A549 (cell line): ENCODE data around the gene MAML2. TPM values are rescaled to one million over a fixed set of nuclear protein-coding genes. Genes with fewer than 3 reads are reported as not detected.

Experiments used
- ATAC-seq, 2 experiments: fragments of 200-7000 bp in 1 of 2; fragments of >200 bp in 1 of 2; cut with Nextera tagmentation in 1 of 2; cut with Tn5 transposase in 1 of 2; 3 replicates each; pipeline versions ENCODE4 v1.8.0 to v1.9.1; 2018 to 2020; ENCODE audit warnings: mild to moderate bottlenecking in 1 of 2, moderate library complexity in 1 of 2
- CTCF ChIA-PET: fragments of 300-600 bp; sonication (Branson Sonifier 250); formaldehyde crosslinking; extraction: SDS; loops from one replicate; lab custom pipeline; 2021; ENCODE audit warnings: antibody characterized with exemption, inconsistent platforms; lab: Yijun Ruan, JAX
- POLR2A ChIA-PET: fragments of 350-600 bp; formaldehyde crosslinking; extraction: SDS; loops from one replicate; lab custom pipeline; 2021; ENCODE audit warnings: antibody characterized with exemption, inconsistent platforms; lab: Yijun Ruan, JAX
- DNase-seq, 2 experiments: peaks; one replicate each; pipeline versions ENCODE4 v3.0.0 to v3.0.0-alpha.2; 2011 to 2016; ENCODE audit warnings: low read depth in 1 of 2, low spot score in 1 of 2
- FAIRE-seq: peaks from 2 replicates; lab custom pipeline; 2011; peaks lifted over from hg19 to GRCh38; lab: Jason Lieb, UNC
- H3K27ac ChIP-seq, 2 experiments: fragments of >200 bp; sonication (Bioruptor Twin); formaldehyde crosslinking; 3 replicates each; pipeline ENCODE4 v1.5.1; 2016 to 2017
- H3K4me1 ChIP-seq: fragments of >200 bp; sonication (Bioruptor Twin); formaldehyde crosslinking; 3 replicates; pipeline ENCODE4 v1.6.1; 2016
- H3K4me2 ChIP-seq: fragments of >200 bp; sonication (Bioruptor Twin); formaldehyde crosslinking; 3 replicates; pipeline ENCODE4 v1.6.1; 2016
- H3K4me3 ChIP-seq: fragments of >200 bp; sonication (Bioruptor Twin); formaldehyde crosslinking; 3 replicates; pipeline ENCODE4 v1.5.1; 2016
- H3K9me3 ChIP-seq: fragments of >200 bp; sonication (Bioruptor Twin); formaldehyde crosslinking; 3 replicates; pipeline ENCODE4 v1.6.1; 2016
- CBX8 ChIP-seq: fragments of 200-600 bp; sonication (generic); IDR thresholded peaks from 2 replicates; pipeline ENCODE4 v1.6.1; 2016
- CEBPB ChIP-seq, 2 experiments: fragments of >200 bp in 1 of 2; sonication (Bioruptor Twin) in 1 of 2; formaldehyde crosslinking in 1 of 2; IDR thresholded peaks; 2 replicates each; pipeline ENCODE4 v1.6.1; 2012 to 2016
- CHD4 ChIP-seq: fragments of 200-600 bp; sonication (generic); IDR thresholded peaks from 2 replicates; pipeline ENCODE4 v1.6.1; 2016; ENCODE audit warnings: antibody characterized with exemption, mild to moderate bottlenecking, borderline replicate concordance
- EHMT2 ChIP-seq: fragments of 200-600 bp; sonication (generic); IDR thresholded peaks from 2 replicates; pipeline ENCODE4 v1.6.1; 2016; ENCODE audit warnings: antibody characterized with exemption, low read depth, mild to moderate bottlenecking, moderate library complexity
- EP300 ChIP-seq, 2 experiments: fragments of >200 bp; sonication (Bioruptor Twin); formaldehyde crosslinking; IDR thresholded peaks; 2 replicates in 1 of 2; 3 replicates in 1 of 2; pipeline ENCODE4 v1.6.1; 2016 to 2017
- ESRRA ChIP-seq: fragments of 150-350 bp; IDR thresholded peaks from 2 replicates; pipeline ENCODE4 v1.6.1; 2014; ENCODE audit warnings: mild to moderate bottlenecking, low read length, borderline replicate concordance
- FOSB ChIP-seq: fragments of 250-450 bp; sonication (Bioruptor Pico); IDR thresholded peaks from 2 replicates; pipeline ENCODE4 v1.5.0; 2020; ENCODE audit warnings: mild to moderate bottlenecking, moderate library complexity
- FOSL2 ChIP-seq, 2 experiments: fragments of 450-650 bp in 1 of 2; fragments of >200 bp in 1 of 2; sonication (Bioruptor Twin) in 1 of 2; formaldehyde crosslinking; IDR thresholded peaks; 2 replicates each; pipeline versions ENCODE4 v1.5.0 to v1.6.1; 2016 to 2020; ENCODE audit warnings: mild to moderate bottlenecking in 1 of 2, moderate library complexity in 1 of 2
- FOXS1 ChIP-seq: fragments of 250-450 bp; sonication (Bioruptor Pico); IDR thresholded peaks from 2 replicates; pipeline ENCODE4 v1.5.0; 2020; ENCODE audit warnings: mild to moderate bottlenecking, moderate library complexity
- GATA3 ChIP-seq: IDR thresholded peaks from 2 replicates; pipeline ENCODE4 v1.6.1; 2012; ENCODE audit warnings: borderline replicate concordance
- HDAC2 ChIP-seq: fragments of 200-600 bp; sonication (generic); IDR thresholded peaks from 2 replicates; pipeline ENCODE4 v1.6.1; 2016
- HEYL ChIP-seq: fragments of 250-450 bp; sonication (Bioruptor Pico); IDR thresholded peaks from 2 replicates; pipeline ENCODE4 v1.8.0; 2021; ENCODE audit warnings: mild to moderate bottlenecking, moderate library complexity
- HOXB13 ChIP-seq: fragments of 250-450 bp; sonication (Bioruptor Pico); IDR thresholded peaks from 2 replicates; pipeline ENCODE4 v1.5.0; 2020; ENCODE audit warnings: low read depth, mild to moderate bottlenecking, moderate library complexity
- HOXB5 ChIP-seq: fragments of 250-450 bp; sonication (Bioruptor Pico); IDR thresholded peaks from 2 replicates; pipeline ENCODE4 v1.5.0; 2020; ENCODE audit warnings: mild to moderate bottlenecking, moderate library complexity
- JUNB ChIP-seq: fragments of >200 bp; sonication (Bioruptor Twin); formaldehyde crosslinking; IDR thresholded peaks from 2 replicates; pipeline ENCODE4 v1.6.1; 2016
- KDM1A ChIP-seq: fragments of 200-600 bp; sonication (generic); IDR thresholded peaks from 2 replicates; pipeline ENCODE4 v1.6.1; 2016; ENCODE audit warnings: low read depth, mild to moderate bottlenecking
- KDM5A ChIP-seq: fragments of 200-600 bp; sonication (generic); IDR thresholded peaks from 2 replicates; pipeline ENCODE4 v1.6.1; 2016; ENCODE audit warnings: antibody characterized with exemption, mild to moderate bottlenecking
- MAZ ChIP-seq: fragments of 150-350 bp; IDR thresholded peaks from 2 replicates; pipeline ENCODE4 v1.6.1; 2014; ENCODE audit warnings: antibody characterized with exemption, low read depth, low read length, borderline replicate concordance
- NFE2L2 ChIP-seq: fragments of 150-350 bp; conservative IDR thresholded peaks from 2 replicates; pipeline ENCODE4 v1.6.1; 2014; ENCODE audit warnings: low read length
- NPAS2 ChIP-seq: fragments of 250-450 bp; sonication (Bioruptor Pico); IDR thresholded peaks from 2 replicates; pipeline ENCODE4 v1.8.0; 2022; ENCODE audit warnings: mild to moderate bottlenecking, moderate library complexity, borderline replicate concordance
- NR3C1 ChIP-seq: fragments of >200 bp; sonication (Bioruptor Twin); formaldehyde crosslinking; IDR thresholded peaks from 3 replicates; pipeline ENCODE4 v1.6.1; 2017
- RAD21 ChIP-seq, 2 experiments: fragments of >200 bp in 1 of 2; sonication (Bioruptor Twin) in 1 of 2; formaldehyde crosslinking in 1 of 2; IDR thresholded peaks in 1 of 2; conservative IDR thresholded peaks in 1 of 2; 2 replicates in 1 of 2; 3 replicates in 1 of 2; pipeline ENCODE4 v1.6.1; 2012 to 2018; ENCODE audit warnings: inconsistent platforms in 1 of 2
- RARB ChIP-seq: fragments of 250-450 bp; sonication (Bioruptor Pico); IDR thresholded peaks from 2 replicates; pipeline ENCODE4 v1.8.0; 2021; ENCODE audit warnings: mild to moderate bottlenecking, moderate library complexity
- RFX5 ChIP-seq: fragments of 450-650 bp; IDR thresholded peaks from 2 replicates; pipeline ENCODE4 v1.7.1; 2014; ENCODE audit warnings: antibody characterized with exemption, mild to moderate bottlenecking, moderate library complexity
- SMC3 ChIP-seq: fragments of >200 bp; sonication (Bioruptor Twin); formaldehyde crosslinking; IDR thresholded peaks from 3 replicates; pipeline ENCODE4 v1.6.1; 2018; ENCODE audit warnings: inconsistent platforms
- TFCP2L1 ChIP-seq: fragments of 250-450 bp; sonication (Bioruptor Pico); IDR thresholded peaks from 2 replicates; pipeline ENCODE4 v1.5.0; 2021; ENCODE audit warnings: mild to moderate bottlenecking
- TP53 ChIP-seq: fragments of 250-450 bp; sonication (Bioruptor Pico); IDR thresholded peaks from 2 replicates; pipeline ENCODE4 v1.5.0; 2021; ENCODE audit warnings: mild to moderate bottlenecking, moderate library complexity
- ZNF302 ChIP-seq: fragments of 250-450 bp; sonication (Bioruptor Pico); IDR thresholded peaks from 2 replicates; pipeline ENCODE4 v1.9.0; 2021; ENCODE audit warnings: inconsistent platforms, mild to moderate bottlenecking, moderate library complexity
- WGBS: methylation state at CpG from one replicate; pipeline ENCODE4 v1.1.6; 2017; ENCODE audit errors: missing lambda C conversion rate; 5-methylcytosine and 5-hydroxymethylcytosine counted together
- polyA plus RNA-seq, 4 experiments: library from polyadenylated mRNA; depleted of rRNA in 3 of 4; stranded (reverse); fragments of >200 nt; fragmentation: RNase III in 1 of 4; extraction: RNeasy Plus Mini Kit Qiagen cat#74134 plus additional on column Dnase treatment in 1 of 4; gene quantifications; 2 replicates in 3 of 4; 3 replicates in 1 of 4; pipeline ENCODE4 v1.2.3, GENCODE V29; 2011 to 2017
- TF ChIP-seq, protein P1 (sequence below): fragments of >200 bp; sonication (Bioruptor Twin); formaldehyde crosslinking; IDR thresholded peaks from 2 replicates; pipeline ENCODE4 v1.6.1; 2016
- TF ChIP-seq, protein P2 (sequence below): IDR thresholded peaks from 2 replicates; pipeline ENCODE4 v1.6.1; 2012
- TF ChIP-seq, protein P3 (sequence below): fragments of 250-450 bp; sonication (Bioruptor Pico); IDR thresholded peaks from 2 replicates; pipeline ENCODE4 v1.5.0; 2021; ENCODE audit warnings: mild to moderate bottlenecking, moderate library complexity, borderline replicate concordance

MAML2 gene
- polyA plus RNA-seq, 2 of the 4 experiments (the other 2 are of a cell fraction), result 1.5 to 2.5 TPM

DNA sequence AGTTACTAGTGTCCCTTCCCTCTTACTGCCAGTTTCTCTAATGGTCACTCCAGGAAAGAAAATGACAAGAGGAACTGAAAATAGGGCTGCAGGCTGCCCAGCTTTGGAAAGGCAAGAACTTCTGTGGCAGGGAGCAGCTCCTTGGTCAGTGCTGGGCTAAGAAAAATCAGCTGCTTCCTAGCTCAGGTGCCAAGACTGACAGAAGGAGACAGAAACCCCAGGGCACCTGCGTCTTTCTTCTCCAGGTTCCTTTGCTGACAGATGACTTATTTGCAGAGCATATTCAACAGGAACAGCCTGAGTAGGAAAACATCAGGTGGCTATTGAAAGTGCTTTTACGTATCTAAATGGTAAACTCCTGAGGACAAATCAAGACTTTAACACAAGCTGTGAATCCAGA lies 25.4 kb downstream of the MAML2 start:
- 90% methylated on average over 2 of the region's 2 CpGs for WGBS
- Histone ChIP-seq H3K27ac (no peak overlapping the region), H3K4me1 (peaks cover 17% of the 10 kb centered on the region), H3K4me3 (no peak overlapping the region), H3K4me2 (no peak overlapping the region), H3K9me3 (no peaks in the 10 kb centered on the region)
- POLR2A ChIA-PET, result no interaction called here
- CTCF ChIA-PET, result no interaction called here
- ATAC-seq, result no peak
- no peak for DNase-seq
- no peak for FAIRE-seq
- TF ChIP-seq JUNB, result no peak
- TF ChIP-seq TFCP2L1, result no peak
- no peak for TF ChIP-seq NFE2L2
- TF ChIP-seq EP300 (IDR thresholded peaks at IDR 0.05), result no peak
- TF ChIP-seq RARB (CRISPR knock-in tag), result no peak
- no peak for TF ChIP-seq FOSL2 (IDR thresholded peaks at IDR 0.05)
- no peak for TF ChIP-seq FOSL2 (CRISPR knock-in tag; IDR thresholded peaks at IDR 0.05)
- TF ChIP-seq, protein P1, sequence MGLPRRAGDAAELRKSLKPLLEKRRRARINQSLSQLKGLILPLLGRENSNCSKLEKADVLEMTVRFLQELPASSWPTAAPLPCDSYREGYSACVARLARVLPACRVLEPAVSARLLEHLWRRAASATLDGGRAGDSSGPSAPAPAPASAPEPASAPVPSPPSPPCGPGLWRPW, result no peak
- TF ChIP-seq NPAS2 (CRISPR knock-in tag), result no peak
- no peak for TF ChIP-seq RFX5
- TF ChIP-seq HOXB13 (CRISPR knock-in tag), result no peak
- no peak for TF ChIP-seq GATA3
- no peak for TF ChIP-seq HEYL (CRISPR knock-in tag)
- no peak for TF ChIP-seq EHMT2
- TF ChIP-seq KDM1A, result no peak

DNA sequence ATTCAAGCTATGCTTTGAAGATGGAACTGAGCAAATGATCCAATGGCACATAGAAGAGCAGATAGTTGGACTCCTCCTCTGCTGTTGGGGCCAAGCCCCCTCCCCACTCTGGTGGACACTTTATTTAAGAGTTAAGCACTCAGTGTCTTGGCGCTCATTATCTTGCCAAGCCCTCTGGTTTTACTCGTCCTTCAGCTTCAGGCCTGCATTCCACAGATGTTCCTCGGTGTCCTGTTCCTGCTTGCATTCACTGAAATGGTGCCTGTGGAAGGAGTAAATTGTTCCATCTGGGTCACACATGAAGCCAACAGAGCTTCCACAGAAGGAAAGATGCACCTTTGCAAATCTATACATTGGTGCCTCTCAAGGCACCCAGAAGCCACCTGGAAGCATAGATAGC lies 26.1 kb downstream of the MAML2 start:
- POLR2A ChIA-PET, result no interaction called here
- TF ChIP-seq EHMT2, result no peak
- no peak for TF ChIP-seq NR3C1
- no peak for TF ChIP-seq TP53 (CRISPR knock-in tag)
- no peak for TF ChIP-seq SMC3
- TF ChIP-seq, all 56 proteins: peak for 0
- 93% methylated on average over 3 of the region's 3 CpGs for WGBS
- no peak overlapping the region for H3K4me2 ChIP-seq
- CTCF ChIA-PET, result no interaction called here
- no peak overlapping the region for H3K27ac ChIP-seq
- peaks cover 24% of the 10 kb centered on the region for H3K4me1 ChIP-seq
- no peak overlapping the region for H3K4me3 ChIP-seq
- FAIRE-seq, result no peak
- no peak for DNase-seq
- ATAC-seq, result no peak
- H3K9me3 ChIP-seq, result no peaks in the 10 kb centered on the region

DNA sequence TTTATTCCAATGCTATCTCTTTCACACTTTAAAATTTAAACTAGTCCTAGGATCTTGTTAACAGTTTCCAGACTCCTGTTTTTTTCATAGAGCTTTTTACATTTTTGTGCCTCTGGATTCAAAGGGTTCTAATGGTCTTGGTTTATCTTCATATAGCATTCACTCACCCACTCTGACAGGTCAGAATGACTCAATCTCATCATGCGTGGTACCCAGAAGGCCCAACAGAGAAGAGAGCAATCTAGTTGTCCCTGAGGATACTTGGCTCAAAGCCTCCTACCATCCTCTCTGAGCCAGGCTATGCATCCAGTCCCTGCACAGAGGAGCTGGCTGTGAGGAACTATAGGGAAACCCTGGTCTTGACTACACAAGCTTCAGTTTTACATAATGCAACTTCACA lies 27.5 kb downstream of the MAML2 start:
- ChIA-PET POLR2A (no interaction called here), CTCF (interaction anchor here (1.3 to 1.5 kb wide), 2 partner anchors 9 to 28 kb away, joined by 4 to 5 read pairs; partner anchors contain the start of gene MAML2)
- DNase-seq, result no peak
- no peak for FAIRE-seq
- ATAC-seq, result no peak
- no peak overlapping the region for H3K4me2 ChIP-seq
- H3K27ac ChIP-seq, result no peak overlapping the region
- H3K4me1 ChIP-seq, result peaks cover 38% of the 10 kb centered on the region
- no peaks in the 10 kb centered on the region for H3K9me3 ChIP-seq
- H3K4me3 ChIP-seq, result no peak overlapping the region
- 83% methylated on average over 1 of the region's 1 CpG for WGBS
- TF ChIP-seq CBX8, result no peak
- no peak for TF ChIP-seq FOSB (CRISPR knock-in tag)

DNA sequence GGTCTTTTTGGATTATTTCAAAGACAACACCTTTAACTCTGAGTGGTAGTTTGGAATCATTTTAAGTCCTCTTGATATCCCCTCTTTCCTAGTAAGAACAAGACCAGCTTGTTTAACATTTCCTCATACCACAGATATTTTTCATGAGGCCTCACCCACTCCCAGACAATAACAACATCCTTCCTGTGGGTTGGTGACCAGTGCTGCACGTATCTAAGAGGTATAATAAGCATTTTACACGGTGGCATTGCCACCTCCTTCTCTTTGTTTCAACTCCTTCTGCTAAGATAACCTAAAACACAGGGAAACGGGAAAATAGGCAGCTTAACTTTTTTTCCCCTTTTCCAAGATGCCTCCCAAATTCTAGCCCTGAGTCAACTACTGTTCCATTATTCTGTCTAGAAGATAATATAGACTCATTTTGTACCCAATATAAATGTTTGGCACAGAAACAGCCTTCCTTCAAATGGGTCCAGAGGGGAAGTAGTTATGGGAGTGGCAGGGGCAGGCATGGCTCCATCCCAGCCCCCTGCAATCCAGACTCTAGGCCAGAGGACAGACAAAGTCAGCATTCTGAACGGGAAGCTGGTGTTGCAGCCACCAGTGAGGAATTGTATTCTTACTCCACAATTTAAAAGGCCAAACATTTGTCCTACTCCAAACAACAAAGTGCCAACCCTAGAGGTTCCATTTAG lies 28.5 kb downstream of the MAML2 start:
- no peaks in the 10 kb centered on the region for H3K9me3 ChIP-seq
- ATAC-seq, result peak in 1 of 2 experiments; percentile 81; a peak in 3 of 6 replicates
- ChIA-PET CTCF (interaction anchor here (1.0 to 1.5 kb wide), 5 partner anchors 9 to 260 kb away, joined by 3 to 5 read pairs (median 4); partner anchors contain the start of gene MAML2), POLR2A (no interaction called here)
- DNase-seq, result peak in 1 of 2 experiments; percentile 69
- H3K4me1 ChIP-seq, result peaks cover 48% of the 10 kb centered on the region
- no peak overlapping the region for H3K4me3 ChIP-seq
- FAIRE-seq, result no peak
- H3K4me2 ChIP-seq, result peak overlapping the region; percentile 53
- 27% methylated on average over 4 of the region's 4 CpGs for WGBS
- H3K27ac ChIP-seq, result peak overlapping the region; percentile 68 to 75
- TF ChIP-seq CHD4, result no peak
- TF ChIP-seq HOXB5 (CRISPR knock-in tag), result no peak
- no peak for TF ChIP-seq MAZ
- no peak for TF ChIP-seq CEBPB (IDR thresholded peaks at IDR 0.05)
- no peak for TF ChIP-seq FOXS1 (CRISPR knock-in tag)
- no peak for TF ChIP-seq ZNF302 (CRISPR knock-in tag)
- no peak for TF ChIP-seq HDAC2
- TF ChIP-seq, protein P2, sequence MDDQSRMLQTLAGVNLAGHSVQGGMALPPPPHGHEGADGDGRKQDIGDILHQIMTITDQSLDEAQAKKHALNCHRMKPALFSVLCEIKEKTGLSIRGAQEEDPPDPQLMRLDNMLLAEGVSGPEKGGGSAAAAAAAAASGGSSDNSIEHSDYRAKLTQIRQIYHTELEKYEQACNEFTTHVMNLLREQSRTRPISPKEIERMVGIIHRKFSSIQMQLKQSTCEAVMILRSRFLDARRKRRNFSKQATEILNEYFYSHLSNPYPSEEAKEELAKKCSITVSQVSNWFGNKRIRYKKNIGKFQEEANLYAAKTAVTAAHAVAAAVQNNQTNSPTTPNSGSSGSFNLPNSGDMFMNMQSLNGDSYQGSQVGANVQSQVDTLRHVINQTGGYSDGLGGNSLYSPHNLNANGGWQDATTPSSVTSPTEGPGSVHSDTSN, result no peak
- no peak for TF ChIP-seq NPAS2 (CRISPR knock-in tag)
- no peak for TF ChIP-seq RAD21 (conservative IDR thresholded peaks at IDR 0.05 in 1 of 2, IDR thresholded peaks at IDR 0.05 in 1 of 2)
- no peak for TF ChIP-seq ESRRA
- TF ChIP-seq, protein P3, sequence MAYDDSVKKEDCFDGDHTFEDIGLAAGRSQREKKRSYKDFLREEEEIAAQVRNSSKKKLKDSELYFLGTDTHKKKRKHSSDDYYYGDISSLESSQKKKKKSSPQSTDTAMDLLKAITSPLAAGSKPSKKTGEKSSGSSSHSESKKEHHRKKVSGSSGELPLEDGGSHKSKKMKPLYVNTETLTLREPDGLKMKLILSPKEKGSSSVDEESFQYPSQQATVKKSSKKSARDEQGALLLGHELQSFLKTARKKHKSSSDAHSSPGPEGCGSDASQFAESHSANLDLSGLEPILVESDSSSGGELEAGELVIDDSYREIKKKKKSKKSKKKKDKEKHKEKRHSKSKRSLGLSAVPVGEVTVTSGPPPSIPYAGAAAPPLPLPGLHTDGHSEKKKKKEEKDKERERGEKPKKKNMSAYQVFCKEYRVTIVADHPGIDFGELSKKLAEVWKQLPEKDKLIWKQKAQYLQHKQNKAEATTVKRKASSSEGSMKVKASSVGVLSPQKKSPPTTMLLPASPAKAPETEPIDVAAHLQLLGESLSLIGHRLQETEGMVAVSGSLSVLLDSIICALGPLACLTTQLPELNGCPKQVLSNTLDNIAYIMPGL, result no peak
- no peak for TF ChIP-seq KDM5A
- TF ChIP-seq NR3C1, result no peak
